ENCODE measurements around the gene UBE2E2.

The UBE2E2 gene

GRCh38 chr3:23444386-23444785 is 241.3 kb downstream of the UBE2E2 start:
- no peak for DNase-seq

DNA sequence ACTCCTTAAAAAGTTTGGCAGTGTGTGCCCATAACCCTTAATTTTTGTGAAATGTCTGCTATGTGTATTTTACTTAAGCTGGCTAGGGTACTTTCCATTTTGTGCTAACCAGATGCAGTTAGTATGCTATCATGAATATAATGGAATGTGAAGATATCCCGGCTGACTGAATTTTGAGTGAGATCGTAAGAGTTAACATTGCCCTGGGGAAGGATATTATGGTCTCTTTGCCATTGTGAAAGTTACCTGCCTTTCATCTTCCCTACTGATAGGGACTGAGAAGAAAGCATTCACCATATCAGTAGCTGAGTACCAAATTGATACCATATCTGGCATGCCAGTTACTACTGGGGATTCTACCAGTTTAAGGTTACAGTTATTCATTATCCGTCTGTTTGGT is 243.2 kb downstream of the UBE2E2 start:
- DNase-seq: no peak

GRCh38 chr3:23448998-23449537 is 245.9 kb downstream of the UBE2E2 start:
- DNase-seq: no peak

DNA sequence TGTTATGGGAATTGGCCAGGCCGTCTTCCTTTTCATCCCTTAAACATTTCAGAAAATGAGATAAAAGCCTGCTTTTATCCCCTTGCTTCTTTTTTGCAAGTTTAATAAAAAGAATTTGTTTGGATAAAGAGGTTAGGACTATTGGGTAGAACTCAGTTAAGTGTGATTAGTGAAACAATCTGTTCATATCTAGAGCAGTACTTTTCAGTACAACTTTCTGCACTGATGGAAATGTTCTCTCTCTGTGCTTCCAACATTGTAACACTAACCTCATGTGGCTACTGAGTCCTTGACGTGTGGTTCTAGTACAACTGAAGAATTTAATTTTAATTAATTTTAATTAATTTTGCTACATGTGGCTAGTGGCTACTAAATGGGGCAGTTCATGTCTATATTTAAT is 246.9 kb downstream of the UBE2E2 start:
- DNase-seq: no peak

DNA sequence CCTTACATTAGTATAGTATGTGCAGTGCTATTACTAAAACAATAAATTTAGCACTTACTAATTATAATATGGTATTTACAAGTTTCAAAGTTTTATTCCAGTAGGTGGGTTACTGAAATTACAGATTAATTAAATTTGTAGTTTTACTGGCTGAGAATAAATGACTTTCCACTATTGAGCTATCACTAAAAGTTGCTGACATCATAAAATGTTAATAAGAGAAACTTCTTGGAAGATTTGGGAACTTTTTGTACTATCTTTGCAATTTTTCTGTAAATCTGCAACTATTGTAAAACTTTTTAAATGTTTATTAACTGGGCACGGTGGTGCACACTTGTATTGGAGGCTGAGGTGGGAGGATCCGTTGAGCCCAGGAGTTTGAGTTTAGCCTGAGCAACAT is 247.7 kb downstream of the UBE2E2 start:
- no peak for DNase-seq

DNA sequence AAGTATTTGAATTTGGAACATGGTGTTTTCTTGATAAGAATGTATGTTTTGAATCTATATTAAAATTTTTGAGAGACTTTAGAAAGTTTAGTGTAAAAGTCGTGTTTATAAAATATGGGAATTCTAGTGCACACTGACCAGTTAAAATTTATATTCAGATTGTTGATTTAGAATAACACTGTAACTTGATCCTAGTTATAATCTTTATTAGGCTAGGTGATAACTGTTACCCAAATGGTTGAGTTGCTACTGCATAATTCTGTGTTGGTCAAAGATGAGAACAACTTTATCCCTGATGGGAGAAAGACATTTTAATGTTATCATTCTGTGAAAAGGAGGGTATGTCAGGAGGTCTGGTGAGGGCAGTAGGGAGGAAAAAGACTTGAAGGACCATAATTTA is 249.3 kb downstream of the UBE2E2 start:
- DNase-seq: no peak

DNA sequence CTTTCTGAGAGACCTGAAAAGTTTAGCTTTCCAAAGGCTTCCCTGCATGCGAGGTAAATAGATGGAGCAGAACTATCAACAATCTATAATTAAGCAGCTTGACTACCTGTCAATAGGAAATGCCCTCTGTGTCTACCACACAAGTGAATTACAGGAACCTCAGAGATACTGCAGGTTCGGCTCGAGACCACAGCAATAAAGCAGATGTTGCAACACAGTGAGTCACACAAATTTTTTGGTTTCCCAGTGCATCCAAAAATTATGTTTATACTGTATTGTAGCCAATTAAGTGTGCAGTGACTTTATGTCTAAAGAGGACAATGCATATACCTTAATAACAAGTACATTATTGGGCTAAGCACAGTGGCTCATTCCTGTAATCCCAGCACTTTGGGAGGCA is 252.0 kb downstream of the UBE2E2 start:
- DNase-seq: no peak

- no peak for DNase-seq
Measured at GRCh38 chr3:23455775-23456174, 252.6 kb downstream of the UBE2E2 start.

DNA sequence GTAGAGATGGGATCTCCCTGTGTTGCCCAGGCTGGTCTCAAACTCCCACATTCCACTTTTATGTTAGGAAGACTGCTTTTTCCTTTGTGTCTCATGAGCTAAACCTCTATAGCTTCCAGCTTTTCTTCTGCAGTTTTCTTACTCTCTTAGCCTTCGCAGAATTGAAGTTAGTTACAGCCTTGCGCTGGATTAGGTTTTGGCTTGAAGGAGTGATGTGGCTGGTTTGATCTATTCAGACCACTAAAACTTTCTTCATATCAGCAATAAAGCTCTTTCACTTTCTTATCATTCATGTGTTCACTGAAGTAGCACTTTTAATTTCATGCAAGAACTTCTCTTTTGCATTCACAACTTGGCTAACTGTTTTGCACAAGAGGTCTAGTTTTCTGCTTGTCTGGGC is 254.6 kb downstream of the UBE2E2 start:
- DNase-seq: no peak

GRCh38 chr3:23459465-23459864 is 256.3 kb downstream of the UBE2E2 start:
- DNase-seq: no peak

DNA sequence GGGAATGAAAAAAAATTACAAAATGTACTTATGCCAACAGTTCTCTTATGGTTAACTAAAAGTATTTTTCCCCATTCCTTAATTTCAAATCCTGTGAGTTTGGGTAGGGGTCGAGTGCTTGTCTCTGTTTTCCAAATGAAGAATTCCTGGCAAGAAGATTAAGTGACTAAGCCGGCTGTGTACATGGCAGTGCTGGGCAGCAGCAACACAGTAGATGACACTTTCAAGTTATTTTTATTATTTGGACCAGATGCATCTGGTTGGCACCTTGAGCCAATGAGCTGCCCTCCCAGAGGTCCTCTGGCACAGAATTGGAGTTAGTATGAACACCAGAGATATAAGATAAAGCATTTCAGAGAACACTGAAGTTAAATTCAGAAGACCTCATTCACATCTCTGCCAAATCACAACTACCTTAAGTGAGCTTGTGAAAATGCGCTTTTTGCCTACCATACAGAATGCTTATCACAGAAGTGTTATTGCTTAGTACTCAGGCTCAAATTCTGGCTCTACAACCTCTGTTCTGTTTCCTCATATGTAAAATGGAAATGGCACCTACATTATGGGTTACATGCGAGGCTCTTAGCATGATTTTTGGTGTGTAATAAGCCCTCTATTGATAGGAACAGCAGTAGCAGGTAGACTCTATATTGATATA is 256.9 kb downstream of the UBE2E2 start:
- DNase-seq: no peak

DNA sequence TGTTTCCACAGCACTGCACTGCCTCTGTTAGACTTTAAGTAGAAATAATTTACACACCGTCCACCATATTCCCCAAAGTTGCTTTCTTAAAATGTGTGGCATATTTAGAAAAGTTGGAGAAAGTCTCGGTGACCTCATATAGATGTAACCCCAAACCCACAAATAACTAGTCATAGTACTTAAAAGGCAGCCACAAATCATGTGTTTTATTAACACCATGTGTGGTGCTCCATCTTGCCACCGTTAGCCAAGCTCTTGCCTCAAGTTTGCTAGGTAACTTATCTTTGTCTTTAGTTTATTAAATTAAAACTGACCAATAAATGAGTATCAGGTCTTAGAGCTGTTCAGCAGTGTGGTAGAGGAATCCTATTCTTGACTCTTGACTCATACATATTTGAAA is 257.9 kb downstream of the UBE2E2 start:
- DNase-seq: no peak

DNA sequence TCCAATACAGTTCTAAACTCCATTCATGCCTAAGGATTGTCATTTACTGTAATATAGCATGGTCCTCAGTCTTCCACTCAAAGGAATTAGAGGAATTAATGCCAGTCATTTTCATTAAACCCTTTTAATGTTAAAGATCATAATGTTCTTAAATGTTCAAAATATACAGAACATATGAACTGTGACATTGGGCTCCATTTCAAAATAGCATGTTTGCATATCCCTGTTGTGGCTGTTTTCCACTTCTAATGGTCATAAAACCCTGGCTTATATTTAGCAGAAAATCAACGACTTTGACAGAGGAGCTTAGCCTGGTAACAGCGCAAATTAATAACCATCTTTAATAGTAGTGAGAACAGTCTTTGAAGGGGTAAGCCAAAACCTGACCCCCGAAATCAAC is 260.7 kb downstream of the UBE2E2 start:
- DNase-seq: no peak

GRCh38 chr3:23465569-23465968 is 262.4 kb downstream of the UBE2E2 start:
- DNase-seq: no peak

DNA sequence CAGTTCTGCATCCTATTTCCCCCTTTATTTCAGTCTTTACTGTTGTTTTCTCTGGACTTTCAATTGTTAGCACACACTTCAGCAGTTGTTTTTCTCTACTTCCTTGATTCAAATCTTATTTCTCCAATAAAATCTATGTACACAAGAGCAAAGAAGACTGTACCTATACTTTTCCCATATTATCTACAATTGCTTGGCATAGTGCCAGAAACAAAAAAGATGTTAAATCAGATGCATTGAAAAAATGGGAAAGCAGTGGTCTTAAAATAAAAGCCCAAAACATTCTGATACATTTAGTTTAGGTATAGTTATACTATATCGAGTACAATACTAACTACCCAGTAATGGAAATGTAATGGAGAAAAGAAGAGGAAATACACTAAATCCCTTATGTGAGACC is 265.1 kb downstream of the UBE2E2 start:
- no peak for DNase-seq

DNA sequence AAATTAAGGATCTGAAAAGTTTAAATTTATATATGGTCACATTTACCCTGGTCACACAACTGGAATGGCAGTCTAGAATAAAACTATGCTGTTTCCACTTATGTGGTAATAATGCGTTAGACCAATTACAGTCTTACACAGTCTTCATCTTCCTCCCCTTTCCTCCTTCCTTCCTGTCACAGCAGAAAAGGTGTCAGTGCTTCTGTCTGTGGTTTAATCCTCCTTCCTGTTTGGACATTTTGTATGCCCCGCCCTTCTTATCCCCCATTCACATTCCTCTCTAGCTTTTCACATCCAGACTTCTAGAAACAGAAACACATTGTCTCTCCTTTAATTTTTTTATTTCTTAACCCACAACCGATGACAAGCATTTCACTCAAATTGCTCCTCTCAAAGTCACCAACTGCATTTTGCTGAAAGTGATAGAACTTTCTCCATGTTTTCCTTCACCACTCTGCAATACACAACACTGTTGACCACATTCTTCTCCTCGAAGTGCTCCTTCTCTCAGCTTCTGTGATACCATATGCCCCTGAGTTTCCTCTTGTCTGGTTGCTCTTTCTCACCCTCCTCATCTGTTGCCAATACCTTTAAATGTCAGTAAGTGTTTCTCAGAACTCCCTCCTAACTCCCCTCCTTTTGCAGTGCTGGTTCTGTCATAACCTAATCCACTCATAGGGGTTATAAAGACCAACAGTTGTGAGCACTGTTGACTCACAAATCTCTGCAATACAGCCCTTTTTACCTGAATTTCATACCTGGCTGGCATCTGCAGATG is 271.6 kb downstream of the UBE2E2 start:
- no peak for DNase-seq

DNA sequence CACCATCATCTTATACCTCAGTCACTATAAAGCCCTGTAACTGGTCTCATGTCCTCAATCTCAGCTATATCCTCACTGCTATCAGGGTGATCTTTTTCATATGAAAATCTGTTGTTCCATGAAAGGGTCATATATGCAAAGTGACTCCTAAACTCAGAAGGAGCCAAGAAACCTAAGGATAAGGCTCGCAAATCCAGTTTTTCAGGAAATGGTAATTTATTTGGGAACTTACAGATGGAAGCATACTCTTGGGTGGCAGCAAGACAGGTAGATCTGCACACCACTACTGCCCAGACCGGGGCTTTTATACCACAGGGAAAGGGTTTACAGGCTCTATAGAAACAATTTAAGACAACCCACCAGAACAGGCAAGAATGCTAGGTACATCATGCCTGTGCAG is 272.3 kb downstream of the UBE2E2 start:
- DNase-seq: no peak

- no peak for DNase-seq
Measured at GRCh38 chr3:23479026-23479425, 275.9 kb downstream of the UBE2E2 start.

GRCh38 chr3:23479615-23480328 is 276.6 kb downstream of the UBE2E2 start:
- no peak for DNase-seq

- DNase-seq: no peak
Measured at GRCh38 chr3:23480329-23480714, 277.2 kb downstream of the UBE2E2 start.

DNA sequence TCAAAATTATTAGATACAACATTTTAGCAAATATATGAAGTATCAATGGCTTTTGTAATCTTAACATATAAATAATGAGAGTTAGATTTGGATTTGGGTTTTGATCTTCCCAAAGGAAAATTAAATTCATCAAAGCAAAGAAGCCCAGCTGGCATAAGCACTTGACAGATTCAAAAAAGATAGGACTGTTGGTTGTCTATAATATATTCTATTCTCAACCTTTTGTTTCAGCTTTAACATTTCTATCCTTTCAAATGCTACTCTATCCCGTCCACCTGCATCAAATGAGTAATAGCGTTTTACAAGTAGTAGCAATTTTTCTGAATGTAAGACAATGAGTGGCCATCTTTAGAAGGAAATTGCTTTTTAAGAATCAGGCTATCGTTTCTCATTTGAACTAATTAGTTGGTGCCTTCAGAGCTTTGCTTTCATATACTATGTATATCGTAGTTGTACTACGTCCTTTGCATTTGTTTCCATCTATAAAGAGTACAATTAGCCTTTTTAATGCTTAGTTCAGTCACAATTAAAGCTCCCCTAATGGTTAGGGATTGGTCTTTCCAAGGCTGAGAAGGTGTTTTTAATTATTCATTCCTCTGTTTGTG is 278.0 kb downstream of the UBE2E2 start:
- DNase-seq: no peak

- DNase-seq: no peak
Measured at GRCh38 chr3:23481616-23482278, 278.6 kb downstream of the UBE2E2 start.

- DNase-seq: no peak
Measured at GRCh38 chr3:23484386-23484785, 281.3 kb downstream of the UBE2E2 start.
